ENCODE data around the gene MAD1L1.
"Not testable (repeated sequence)": the region's sequence is repeated elsewhere in the genome, so short reads cannot be mapped to it uniquely, and the experiment has no call there.

The MAD1L1 gene

DNA sequence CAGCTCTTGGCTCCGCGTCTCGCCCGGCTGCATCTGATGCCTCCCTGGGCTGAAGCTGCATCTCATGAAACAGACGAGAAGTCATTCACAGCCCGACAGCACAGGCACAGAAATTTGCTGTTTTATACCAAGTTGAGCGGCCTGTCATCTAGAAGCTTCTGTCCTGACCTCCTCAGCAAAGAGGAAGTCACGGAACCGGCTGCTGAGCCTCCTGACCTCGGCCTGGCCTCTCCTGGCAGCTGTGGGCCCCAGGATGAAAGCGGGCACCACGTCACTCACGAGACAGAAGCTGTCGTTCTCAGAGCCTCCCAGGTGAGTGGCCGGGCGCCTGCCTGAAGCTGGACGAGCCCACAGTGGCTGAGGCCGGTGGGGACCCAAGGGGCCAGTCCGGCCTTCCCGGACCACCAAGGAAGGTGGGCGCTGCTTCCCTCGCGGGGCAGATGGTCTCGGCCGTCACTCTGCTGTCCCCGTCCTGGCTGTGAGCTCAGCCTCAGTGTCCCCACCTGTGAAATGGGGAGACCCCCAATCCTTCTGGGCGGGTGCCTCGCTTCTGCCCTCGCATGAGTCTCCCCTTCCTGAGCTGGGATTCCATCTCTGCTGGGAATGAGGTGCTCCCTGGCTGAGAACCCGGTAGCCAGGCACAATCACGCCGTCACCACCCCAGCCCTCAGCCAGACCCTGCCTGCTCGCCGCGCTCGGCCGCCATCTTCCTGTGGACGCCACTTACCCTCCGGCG is 391.3 kb downstream of the MAD1L1 start:
- DNase-seq, result peak; percentile 30

- DNase-seq, result peak; percentile 38
Measured at GRCh38 chr7:1840744-1841143, 392.0 kb downstream of the MAD1L1 start.

DNA sequence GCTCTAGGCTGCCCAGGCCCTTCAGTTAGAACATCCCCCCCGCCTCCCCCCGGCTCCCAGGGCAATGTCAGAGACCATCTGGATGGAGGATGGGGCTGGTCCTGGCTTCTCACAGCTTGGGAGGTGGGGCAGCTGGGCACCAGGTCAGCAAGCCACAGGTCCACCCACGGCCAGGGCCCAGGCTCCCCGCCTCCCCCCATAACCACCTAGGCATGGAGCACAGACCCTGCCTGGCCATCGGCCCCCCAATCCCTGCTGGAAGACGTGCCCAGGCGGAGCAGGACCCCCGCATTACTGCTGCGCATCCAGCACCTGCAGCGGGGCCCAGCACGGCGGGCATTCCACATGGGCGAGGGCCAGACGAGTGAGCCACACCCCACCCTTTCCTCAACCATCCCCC is 393.0 kb downstream of the MAD1L1 start:
- peak; percentile 43 for DNase-seq

DNA sequence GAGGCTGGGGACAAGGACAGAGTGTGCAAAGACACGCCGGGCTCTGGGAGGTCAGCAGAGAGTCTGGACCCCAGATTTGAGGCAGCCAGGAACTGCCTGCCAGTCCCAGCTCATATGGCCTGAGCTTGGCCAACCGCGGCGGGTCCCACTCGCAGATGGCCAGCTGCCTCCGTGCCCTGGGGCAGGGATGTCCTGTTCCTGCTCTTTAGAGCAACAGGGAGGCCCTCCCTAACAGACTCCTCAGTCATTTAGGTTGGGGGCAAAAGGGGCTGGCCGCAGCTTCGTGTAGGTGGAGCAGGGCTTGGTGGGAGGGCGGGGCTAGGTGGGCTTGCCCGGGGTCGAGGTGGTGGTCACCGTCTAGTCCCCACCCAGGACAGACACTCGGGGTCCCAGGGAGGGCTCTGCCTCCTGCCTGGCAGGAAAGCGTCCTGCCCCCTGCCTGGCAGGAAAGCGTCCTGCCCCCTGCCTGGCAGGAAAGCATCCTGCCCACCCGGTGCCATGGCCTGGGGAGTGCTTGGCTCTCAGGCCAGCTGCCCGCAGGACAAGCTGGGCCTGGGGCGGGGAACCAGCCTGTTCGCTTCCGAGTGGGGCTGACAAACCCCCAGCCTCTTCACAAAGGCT is 393.7 kb downstream of the MAD1L1 start:
- peak; percentile 32 for DNase-seq

DNA sequence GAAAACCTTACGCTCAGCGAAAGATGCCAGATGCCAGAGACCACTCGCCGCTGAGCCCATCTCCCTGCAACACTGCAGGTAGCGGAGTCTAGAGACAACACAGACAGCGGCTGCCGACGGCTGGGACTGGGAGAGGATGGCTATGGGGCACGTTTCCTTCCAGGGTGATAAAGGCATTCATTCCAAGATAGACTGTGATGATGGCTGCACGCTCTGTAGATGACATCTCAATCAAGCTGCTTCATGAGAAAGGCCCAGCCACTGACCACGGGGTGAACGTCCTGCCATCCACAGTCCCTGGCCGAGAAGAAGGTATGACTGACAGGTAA is 394.2 kb downstream of the MAD1L1 start:
- peak; percentile 50 for DNase-seq

GRCh38 chr7:1837696-1838543 is 394.8 kb downstream of the MAD1L1 start:
- DNase-seq, result peak; percentile 37

DNA sequence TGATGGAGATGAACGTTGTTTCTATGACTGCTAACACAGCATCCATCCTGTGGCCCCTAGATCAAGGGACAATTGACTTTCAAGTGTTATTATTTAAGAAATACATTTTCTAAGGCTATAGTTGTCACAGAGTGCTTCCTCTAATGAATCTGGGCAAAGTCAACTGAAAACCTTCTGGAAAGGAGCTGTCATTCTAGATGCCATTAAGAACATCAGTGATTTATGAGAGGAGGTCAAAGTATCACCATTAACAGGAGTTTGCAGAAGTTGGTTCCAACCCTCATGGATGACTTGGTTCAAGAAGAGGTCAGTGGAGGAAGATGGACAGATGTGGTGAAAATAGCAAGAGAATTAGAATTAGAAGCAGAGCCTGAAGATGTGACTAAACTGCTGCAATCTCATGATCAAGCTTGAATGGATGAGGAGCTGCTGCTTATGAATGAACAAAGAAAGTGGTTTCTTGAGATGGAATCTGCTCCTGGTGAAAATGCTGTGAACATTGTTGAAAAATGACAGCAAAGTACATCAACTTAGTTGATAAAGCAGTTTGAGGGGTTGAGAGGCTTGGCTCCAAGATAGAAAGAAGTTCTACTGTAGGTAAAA is 400.7 kb downstream of the MAD1L1 start:
- DNase-seq, result not testable (repeated sequence)

DNA sequence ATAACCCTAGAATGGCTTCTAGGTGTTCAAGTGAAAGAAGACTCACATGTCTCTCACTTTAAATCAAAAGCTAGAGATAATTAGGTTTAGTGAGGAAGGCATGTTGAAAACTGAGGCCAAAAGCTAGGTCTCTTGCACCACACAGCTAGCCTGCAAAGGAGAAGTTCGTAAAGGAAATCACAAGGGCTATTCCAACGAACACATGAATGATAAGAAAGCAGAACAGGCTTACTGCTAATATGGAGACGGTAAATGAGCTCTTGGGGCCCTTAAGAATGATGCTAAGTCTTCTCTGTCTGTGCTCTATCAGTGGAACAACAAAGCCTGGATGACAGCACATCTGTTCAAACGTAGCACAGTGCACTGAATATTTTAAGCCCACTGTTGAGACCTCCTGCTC is 401.3 kb downstream of the MAD1L1 start:
- not testable (repeated sequence) for DNase-seq

- DNase-seq, result not testable (repeated sequence)
Measured at GRCh38 chr7:1829668-1830067, 403.1 kb downstream of the MAD1L1 start.

- DNase-seq, result peak; percentile 30
Measured at GRCh38 chr7:1829111-1829510, 403.6 kb downstream of the MAD1L1 start.

DNA sequence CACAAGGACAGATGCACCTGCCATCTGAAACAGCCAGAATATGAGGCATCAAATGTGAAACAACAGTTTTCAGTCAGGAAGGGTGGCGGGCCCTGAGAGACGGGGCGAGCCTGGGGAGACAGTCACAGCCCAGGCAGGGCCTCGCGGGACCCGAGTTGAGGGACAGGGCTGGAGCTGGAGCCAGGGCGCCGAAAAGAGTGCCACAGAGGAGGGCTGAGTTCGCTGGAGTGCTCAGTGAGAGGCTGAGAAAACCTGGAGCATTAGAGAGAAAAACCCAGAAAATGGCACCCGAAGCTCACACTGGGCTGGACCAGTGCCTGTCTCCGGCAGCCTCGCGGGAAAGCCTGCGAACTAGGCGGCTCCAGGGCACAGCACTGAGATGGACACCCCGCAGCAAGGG is 404.6 kb downstream of the MAD1L1 start:
- DNase-seq, result peak; percentile 24

DNA sequence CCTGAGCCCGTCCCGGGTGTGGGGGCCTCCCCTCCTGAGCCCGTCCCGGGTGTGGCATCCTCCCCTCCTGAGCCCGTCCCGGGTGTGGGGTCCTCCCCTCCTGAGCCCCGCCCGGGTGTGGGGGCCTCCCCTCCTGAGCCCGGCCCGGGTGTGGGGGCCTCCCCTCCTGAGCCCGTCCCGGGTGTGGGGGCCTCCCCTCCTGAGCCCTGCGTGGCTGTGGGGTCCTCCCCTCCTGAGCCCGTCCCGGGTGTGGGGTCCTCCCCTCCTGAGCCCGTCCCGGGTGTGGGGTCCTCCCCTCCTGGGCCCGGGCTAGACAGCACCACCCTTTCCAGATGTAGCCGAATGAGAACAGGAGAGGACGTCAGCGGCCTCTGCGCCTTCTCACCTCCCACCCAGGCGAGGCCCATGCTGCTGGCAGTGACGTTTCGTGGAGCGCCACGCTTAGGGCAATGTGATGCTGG is 405.2 kb downstream of the MAD1L1 start:
- DNase-seq, result peak; percentile 29

- peak; percentile 14 for DNase-seq
Measured at GRCh38 chr7:1826931-1827330, 405.8 kb downstream of the MAD1L1 start.

- DNase-seq, result peak; percentile 51
Measured at GRCh38 chr7:1825897-1826741, 406.6 kb downstream of the MAD1L1 start.

GRCh38 chr7:1825647-1825896 is 407.2 kb downstream of the MAD1L1 start:
- peak; percentile 25 for DNase-seq

GRCh38 chr7:1824882-1825646 is 407.7 kb downstream of the MAD1L1 start:
- DNase-seq, result peak; percentile 35

GRCh38 chr7:1824151-1824881 is 408.4 kb downstream of the MAD1L1 start:
- peak; percentile 37 for DNase-seq

DNA sequence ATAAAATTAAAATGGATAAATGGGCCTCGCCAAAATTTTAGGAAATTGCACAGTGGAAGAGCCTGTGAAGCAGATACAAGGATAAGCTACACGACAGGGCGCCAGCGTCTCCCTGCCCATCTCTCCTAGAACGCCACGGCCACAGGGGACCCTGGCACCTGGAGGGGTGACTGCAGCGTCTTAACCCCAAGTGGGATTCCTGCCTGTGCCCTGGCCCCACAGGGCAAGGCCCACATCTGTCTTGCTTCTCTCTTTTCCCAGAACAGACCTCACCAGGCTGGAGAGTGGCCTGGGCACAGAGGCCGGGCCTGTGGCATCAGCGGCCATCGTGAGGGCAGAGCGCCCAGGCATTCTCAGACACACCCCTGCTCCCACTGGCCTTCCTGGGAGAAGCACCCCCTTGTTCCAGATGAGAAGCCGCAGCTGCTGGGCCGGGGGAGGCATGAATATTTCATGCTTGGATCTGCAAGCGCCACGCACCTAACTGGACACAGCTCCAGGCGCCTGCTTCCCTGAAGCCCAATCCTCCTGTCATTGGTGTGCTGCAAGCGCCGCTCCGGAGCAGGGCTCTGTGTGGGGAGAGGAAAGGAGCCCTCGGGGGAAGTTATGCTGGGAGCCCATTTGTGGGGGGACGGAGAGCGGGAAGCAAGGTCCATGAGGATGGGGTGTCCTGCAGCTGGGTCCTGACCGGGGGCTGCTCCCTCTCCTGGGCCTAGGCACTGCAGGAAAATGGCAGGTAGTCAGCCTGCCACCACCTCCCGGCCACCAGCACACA is 409.2 kb downstream of the MAD1L1 start:
- DNase-seq, result peak; percentile 36

GRCh38 chr7:1819259-1819841 is 413.4 kb downstream of the MAD1L1 start:
- peak; percentile 46 for DNase-seq
